Embryonic facial prominence (tissue), 1 donor: ENCODE results near the gene SMIM24.

Experiments used
- DNase-seq: peaks from one replicate; pipeline ENCODE4 v3.0.0-alpha.2; 2016; ENCODE audit errors: extremely low spot score

SMIM24 gene

DNA sequence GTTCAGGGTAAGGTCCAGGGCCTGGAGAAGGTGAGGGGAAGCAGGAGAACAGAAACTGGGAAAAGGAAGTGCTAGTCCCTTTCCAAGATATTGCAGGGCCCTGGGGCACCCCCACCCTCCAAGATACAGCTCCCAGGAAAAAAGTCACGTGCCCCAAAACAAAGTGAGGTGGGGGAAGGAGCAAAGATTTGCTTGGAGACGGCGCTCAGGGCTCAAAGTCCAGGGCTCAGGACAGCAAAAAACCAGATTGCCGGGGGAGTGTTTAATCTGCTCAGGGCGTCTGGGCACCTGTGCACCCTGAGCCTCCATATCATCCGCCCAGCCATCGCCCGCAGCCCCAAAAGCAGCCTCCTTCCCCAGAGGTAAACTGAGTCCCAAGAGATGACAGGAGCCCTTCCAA is 6.3 kb downstream of the SMIM24 start:
- no peak for DNase-seq

- DNase-seq: no peak
Measured at GRCh38 chr19:3471954-3472655, 8.2 kb downstream of the SMIM24 start.

GRCh38 chr19:3470500-3471128 is 9.7 kb downstream of the SMIM24 start:
- DNase-seq: no peak

- DNase-seq: no peak
Measured at GRCh38 chr19:3469638-3470499, 10.5 kb downstream of the SMIM24 start.

DNA sequence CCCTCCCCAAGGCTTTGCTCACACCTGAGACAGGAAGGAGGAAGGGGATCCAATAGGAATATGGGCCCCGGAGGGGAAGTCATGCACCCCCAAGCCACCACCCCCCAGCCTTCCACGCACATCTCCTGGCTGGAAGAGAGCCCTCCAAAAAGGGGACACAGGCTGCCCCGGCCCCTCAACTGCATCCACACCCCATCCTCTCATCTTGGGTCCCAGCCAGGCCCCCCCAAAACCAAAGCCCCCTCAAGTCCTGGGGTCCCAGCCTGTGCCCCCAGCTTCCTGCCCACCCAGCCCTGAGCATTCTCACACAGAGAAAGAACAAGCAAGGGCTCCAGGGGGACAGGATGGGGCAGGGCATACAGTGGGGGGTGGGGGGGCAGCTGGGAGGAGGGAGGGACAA is 12.1 kb downstream of the SMIM24 start:
- DNase-seq: no peak

- no peak for DNase-seq
Measured at GRCh38 chr19:3467437-3468198, 12.7 kb downstream of the SMIM24 start.

- DNase-seq: no peak
Measured at GRCh38 chr19:3466635-3467034, 13.7 kb downstream of the SMIM24 start.

DNA sequence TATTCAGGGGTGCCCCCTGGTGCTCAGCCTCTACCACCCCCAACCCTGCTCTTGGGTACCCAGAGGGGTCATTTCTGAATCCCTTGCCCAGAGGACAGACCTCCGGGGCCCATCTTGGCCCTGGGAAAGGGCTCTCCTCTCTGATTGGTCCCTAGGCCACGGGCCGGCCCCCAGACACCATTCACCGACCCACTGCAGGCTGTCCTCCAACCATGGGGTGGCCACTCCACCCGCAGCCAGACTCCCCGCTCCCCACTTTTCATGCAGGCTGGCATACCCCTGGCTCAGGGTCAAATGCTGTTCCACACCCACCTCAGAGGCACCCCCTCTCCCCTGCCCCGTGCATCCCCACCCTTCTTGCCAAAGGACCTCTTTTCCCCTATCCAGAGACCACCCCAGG is 14.8 kb downstream of the SMIM24 start:
- no peak for DNase-seq

- no peak for DNase-seq
Measured at GRCh38 chr19:3464587-3465235, 15.6 kb downstream of the SMIM24 start.

- no peak for DNase-seq
Measured at GRCh38 chr19:3463714-3464586, 16.4 kb downstream of the SMIM24 start.

DNA sequence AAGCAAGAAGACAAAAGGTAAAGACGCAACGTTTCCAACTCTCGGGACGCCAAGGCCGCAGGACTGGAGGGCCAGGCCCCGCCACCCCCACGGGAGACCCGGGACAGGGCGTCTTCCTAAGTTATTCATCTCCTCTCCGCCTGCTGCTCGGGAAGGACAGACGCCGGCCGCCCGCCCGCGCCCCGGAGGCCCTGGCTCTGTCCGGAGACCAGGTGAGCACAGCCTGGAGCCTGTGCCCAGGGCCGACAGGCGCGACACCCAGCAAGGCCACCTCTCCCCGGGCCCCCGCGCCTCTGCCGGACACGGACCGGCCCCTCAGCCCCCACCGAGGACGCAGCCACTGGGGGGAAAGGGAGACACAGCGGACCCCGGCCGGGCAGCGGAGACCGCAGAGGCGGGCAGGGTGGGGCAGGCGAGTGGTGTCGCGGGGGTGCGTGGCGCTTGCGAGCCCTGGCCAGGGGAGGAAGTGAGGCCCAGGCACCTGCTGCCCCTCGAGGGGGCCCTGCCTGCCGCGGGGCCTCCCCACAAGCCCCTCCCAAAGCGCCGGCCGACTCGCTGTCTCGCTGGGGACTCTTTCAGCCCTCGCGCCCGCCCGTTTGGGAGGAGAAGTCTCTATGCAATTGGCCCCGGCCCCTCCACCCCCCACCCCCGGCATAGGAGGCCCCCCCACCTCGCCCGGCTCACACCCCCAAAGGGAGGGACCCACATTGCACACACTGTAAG is 17.2 kb downstream of the SMIM24 start:
- DNase-seq: no peak

GRCh38 chr19:3459965-3460582 is 20.3 kb downstream of the SMIM24 start:
- no peak for DNase-seq

- peak; percentile 66 for DNase-seq
Measured at GRCh38 chr19:3459089-3459881, 21.0 kb downstream of the SMIM24 start.

DNA sequence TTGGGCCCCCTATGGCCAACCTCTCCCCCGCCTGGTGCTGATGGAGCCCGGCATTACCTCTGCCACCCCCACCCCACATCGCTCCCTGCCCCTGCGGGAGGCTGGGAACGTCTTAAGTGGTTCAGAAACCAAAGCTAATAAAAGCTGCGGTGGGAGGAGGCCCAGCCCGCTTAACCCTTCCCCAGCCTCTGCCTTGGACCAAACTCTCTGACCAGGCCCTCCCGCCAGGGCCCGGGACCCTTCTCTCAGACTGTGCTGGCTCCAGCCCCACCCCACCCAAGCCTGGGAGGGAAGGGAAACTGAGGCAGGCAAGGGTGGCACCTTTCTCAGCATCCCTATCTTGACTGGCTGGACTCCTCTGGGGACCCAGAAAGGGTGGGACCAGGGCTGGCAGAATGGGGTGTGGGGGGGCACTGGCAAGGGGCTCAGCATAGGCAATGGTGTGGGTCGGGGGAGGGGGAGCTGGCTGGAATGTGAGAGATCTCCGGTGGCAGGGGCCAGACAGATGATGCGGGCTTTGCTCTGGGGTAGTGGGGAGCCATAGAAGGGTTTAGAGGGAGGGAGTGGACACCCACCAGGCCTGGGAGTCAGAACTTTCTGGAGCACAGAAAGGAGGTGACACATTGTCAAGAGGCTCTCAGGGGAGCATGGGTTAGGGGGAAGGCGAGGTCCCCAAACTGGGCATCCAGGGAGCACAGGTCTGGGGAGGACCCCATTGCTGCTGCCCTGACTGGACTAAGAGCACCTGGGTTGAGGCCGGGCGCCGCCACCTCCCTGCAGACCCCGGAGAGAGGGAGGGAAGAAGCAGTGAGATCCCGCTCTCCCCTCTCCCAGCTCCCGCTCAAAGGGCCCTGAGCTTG is 21.9 kb downstream of the SMIM24 start:
- no peak for DNase-seq

- no peak for DNase-seq
Measured at GRCh38 chr19:3457528-3458228, 22.6 kb downstream of the SMIM24 start.

DNA sequence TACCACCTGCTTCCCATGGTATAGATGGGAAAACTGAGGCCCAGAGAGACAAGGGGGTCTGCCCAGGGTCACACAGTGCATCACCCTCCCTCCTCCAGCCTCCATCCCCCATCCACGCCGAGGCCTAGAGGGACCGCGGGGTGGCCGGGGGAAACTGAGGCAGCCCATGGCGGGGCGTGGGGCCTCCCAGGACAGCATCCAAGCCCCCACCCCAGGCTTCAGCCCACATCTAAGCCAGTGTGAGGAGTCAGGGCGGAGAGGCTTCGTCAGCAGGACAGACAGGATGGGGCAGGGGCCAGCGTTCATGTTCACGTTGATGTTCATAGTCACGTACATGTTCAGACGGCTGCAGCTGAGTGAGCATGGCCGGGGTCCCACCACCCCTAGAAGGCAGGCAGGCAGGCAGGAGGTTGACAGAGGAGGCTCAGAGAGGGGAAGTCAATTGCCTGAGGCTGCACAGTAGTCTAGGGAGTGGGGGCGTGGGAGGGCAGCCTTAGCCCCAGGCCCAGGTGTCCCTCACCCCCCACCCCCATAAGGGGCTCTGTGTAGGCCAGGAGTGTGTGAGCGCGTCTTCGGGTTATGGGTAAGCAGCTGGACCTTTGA is 23.3 kb downstream of the SMIM24 start:
- DNase-seq: no peak
